ENCODE measurements around the gene ZBTB42. TPM values are rescaled to one million over a fixed set of nuclear protein-coding genes. Genes with fewer than 3 reads are reported as not detected.

The ZBTB42 gene
- total and polyA plus RNA-seq, 4 donors: 1.5 to 9.4 (median 4.9) TPM

DNA sequence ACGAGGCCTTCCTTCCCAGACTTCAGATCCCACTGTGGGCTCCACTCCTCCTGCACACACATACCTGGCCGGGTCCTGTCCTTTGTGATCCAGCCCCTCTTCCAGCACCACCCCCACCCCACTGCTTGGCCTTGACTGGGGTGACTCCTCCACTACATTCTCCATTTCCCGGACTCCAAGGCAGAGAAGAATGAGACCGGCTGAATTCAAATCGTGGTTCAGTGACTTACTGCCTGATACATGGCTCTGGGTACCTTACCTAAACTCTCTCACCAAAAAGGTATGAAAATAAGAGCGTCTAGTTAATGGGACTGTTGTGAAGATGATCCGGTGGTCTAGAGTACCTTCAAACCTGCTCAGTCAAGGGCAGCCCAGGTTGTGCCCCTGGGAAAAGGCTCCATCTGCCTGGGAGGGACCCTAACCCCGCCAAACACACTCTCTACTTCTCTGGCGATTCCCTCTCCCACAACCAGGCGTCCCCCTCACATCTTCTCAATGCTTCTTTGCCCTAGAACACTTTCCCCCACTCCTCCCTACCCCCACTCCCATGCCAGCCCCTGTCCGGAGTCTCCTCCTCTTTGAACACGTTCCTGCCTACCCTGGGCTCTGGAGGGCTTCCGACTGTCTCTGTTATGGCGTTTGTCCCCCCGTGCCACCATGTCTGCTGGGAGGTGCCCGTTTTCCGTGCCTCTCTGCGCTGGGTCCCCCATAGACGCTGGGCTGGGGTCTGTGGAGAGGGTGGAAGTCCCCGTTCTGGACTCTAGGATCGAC lies 1.5 kb upstream of the ZBTB42 start:
- TF ChIP-seq, protein P1, sequence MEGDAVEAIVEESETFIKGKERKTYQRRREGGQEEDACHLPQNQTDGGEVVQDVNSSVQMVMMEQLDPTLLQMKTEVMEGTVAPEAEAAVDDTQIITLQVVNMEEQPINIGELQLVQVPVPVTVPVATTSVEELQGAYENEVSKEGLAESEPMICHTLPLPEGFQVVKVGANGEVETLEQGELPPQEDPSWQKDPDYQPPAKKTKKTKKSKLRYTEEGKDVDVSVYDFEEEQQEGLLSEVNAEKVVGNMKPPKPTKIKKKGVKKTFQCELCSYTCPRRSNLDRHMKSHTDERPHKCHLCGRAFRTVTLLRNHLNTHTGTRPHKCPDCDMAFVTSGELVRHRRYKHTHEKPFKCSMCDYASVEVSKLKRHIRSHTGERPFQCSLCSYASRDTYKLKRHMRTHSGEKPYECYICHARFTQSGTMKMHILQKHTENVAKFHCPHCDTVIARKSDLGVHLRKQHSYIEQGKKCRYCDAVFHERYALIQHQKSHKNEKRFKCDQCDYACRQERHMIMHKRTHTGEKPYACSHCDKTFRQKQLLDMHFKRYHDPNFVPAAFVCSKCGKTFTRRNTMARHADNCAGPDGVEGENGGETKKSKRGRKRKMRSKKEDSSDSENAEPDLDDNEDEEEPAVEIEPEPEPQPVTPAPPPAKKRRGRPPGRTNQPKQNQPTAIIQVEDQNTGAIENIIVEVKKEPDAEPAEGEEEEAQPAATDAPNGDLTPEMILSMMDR (IDR thresholded peaks at IDR 0.05; ENCODE audit: low read depth, low read length, missing input control): no peak
- no peak for TF ChIP-seq HNF4G (IDR thresholded peaks at IDR 0.05)
- TF ChIP-seq, protein P2, sequence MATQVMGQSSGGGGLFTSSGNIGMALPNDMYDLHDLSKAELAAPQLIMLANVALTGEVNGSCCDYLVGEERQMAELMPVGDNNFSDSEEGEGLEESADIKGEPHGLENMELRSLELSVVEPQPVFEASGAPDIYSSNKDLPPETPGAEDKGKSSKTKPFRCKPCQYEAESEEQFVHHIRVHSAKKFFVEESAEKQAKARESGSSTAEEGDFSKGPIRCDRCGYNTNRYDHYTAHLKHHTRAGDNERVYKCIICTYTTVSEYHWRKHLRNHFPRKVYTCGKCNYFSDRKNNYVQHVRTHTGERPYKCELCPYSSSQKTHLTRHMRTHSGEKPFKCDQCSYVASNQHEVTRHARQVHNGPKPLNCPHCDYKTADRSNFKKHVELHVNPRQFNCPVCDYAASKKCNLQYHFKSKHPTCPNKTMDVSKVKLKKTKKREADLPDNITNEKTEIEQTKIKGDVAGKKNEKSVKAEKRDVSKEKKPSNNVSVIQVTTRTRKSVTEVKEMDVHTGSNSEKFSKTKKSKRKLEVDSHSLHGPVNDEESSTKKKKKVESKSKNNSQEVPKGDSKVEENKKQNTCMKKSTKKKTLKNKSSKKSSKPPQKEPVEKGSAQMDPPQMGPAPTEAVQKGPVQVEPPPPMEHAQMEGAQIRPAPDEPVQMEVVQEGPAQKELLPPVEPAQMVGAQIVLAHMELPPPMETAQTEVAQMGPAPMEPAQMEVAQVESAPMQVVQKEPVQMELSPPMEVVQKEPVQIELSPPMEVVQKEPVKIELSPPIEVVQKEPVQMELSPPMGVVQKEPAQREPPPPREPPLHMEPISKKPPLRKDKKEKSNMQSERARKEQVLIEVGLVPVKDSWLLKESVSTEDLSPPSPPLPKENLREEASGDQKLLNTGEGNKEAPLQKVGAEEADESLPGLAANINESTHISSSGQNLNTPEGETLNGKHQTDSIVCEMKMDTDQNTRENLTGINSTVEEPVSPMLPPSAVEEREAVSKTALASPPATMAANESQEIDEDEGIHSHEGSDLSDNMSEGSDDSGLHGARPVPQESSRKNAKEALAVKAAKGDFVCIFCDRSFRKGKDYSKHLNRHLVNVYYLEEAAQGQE (IDR thresholded peaks at IDR 0.05): no peak
- no peak for TF ChIP-seq FOXA1 (IDR thresholded peaks at IDR 0.05)
- no peak for TF ChIP-seq EGR1 (IDR thresholded peaks at IDR 0.05; ENCODE audit: low read depth in 2 of 2)
- TF ChIP-seq NR2F2 (IDR thresholded peaks at IDR 0.05): no peak
- no peak for TF ChIP-seq RXRA (IDR thresholded peaks at IDR 0.05)
- no peak for TF ChIP-seq YY1 (IDR thresholded peaks at IDR 0.05)
- WGBS: 66% methylated on average over 21 of the region's 21 CpGs
- Histone ChIP-seq H3K27ac (ENCODE audit: low read depth in 1 of 2, low read length in 2 of 2) (peak overlapping the region; percentile 96 to 97), H3K9me3 (ENCODE audit: control insufficient read depth in 4 of 4, low read length in 3 of 4) (no peaks in the 10 kb centered on the region), H3K9ac (ENCODE audit: low read depth in 1 of 2, low read length in 2 of 2) (peak overlapping the region in 1 of 2 donors; percentile 72), H3K36me3 (ENCODE audit: control insufficient read depth in 4 of 4, insufficient read depth in 3 of 4, low read depth in 1 of 4, low read length in 3 of 4) (no peaks in the 10 kb centered on the region), H3K4me3 (ENCODE audit: low read depth in 1 of 3, low read length in 3 of 3) (peak overlapping the region in 1 of 3 donors; percentile 76), H3K4me1 (ENCODE audit: control insufficient read depth in 4 of 4, insufficient read depth in 4 of 4, low read length in 3 of 4) (peaks cover 19 to 43% (median 30%) of the 10 kb centered on the region in 4 donors), H3K27me3 (ENCODE audit: control insufficient read depth in 4 of 4, insufficient read depth in 4 of 4, low read length in 3 of 4) (no peaks in the 10 kb centered on the region)
- no peak for DNase-seq (ENCODE audit: low spot score)

DNA sequence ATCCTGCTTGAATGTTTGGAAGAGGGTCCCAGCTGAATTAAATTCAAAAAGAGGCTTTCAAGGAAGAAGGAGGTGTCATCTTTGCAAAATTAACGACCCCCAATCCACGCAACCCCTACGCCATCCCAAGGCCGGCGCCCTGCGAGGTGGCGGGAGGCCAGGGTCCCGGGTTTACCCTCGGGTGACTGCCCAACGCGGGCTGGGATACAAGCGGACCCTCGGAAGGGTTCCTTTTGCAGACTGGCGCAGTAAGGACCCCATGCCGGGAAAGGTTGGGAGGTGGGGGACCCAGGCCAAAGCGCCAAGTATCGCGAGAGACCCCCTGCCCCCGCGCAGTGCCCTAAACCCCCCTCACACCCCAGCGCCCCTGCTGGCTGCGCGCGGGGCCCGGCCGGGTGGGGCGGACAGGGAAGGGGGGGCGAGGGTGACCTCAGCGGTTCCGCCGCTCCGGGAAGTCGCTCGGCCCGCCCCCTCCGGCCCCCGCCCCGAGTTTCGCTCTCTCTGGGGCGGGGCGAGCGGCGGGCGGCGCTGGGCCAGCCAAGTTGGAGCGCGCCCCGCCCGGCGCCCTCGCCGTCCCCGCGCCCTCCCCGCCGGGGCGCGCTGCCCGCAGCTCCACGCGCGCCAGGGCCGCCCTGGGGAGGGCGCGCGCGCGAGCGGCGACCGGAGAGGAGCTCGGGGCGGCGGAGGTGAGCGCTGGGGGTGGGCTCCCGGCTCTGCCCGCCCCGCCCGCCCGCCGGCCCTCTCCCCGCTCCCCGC lies 708 bp upstream of the ZBTB42 start:
- Histone ChIP-seq H3K27ac (ENCODE audit: low read depth in 1 of 2, low read length in 2 of 2) (peak overlapping the region; percentile 96 to 97), H3K36me3 (ENCODE audit: control insufficient read depth in 4 of 4, insufficient read depth in 3 of 4, low read depth in 1 of 4, low read length in 3 of 4) (no peaks in the 10 kb centered on the region), H3K27me3 (ENCODE audit: control insufficient read depth in 4 of 4, insufficient read depth in 4 of 4, low read length in 3 of 4) (no peaks in the 10 kb centered on the region), H3K9ac (ENCODE audit: low read depth in 1 of 2, low read length in 2 of 2) (peak overlapping the region; percentile 72 to 87), H3K4me1 (ENCODE audit: control insufficient read depth in 4 of 4, insufficient read depth in 4 of 4, low read length in 3 of 4) (peaks cover 19 to 40% (median 30%) of the 10 kb centered on the region in 4 donors), H3K9me3 (ENCODE audit: control insufficient read depth in 4 of 4, low read length in 3 of 4) (no peaks in the 10 kb centered on the region), H3K4me3 (ENCODE audit: low read depth in 1 of 3, low read length in 3 of 3) (peak overlapping the region in 2 of 3 donors; percentile 42 to 76)
- WGBS: 5% methylated on average over 83 of the region's 83 CpGs
- peak in 1 of 2 donors; percentile 2 for TF ChIP-seq EGR1 (IDR thresholded peaks at IDR 0.05; ENCODE audit: low read depth in 2 of 2)
- TF ChIP-seq FOXA1 (IDR thresholded peaks at IDR 0.05): no peak
- TF ChIP-seq, protein P1 (IDR thresholded peaks at IDR 0.05; ENCODE audit: low read depth, low read length, missing input control): peak; percentile 11
- TF ChIP-seq HNF4G (IDR thresholded peaks at IDR 0.05): no peak
- peak; percentile 69 for DNase-seq (ENCODE audit: low spot score)

All from liver (tissue), 9 donors.